IMR-90 (cell line): ENCODE measurements around the gene QRFP. TPM values are rescaled to one million over a fixed set of nuclear protein-coding genes. Genes with fewer than 3 reads are reported as not detected.

Experiments used
- ATAC-seq: fragments of 200-7000 bp; cut with Tn5 transposase; 2 replicates; pipeline ENCODE4 v1.9.1; 2020; ENCODE audit warnings: low read depth, mild to moderate bottlenecking, moderate library complexity
- BruUV-seq: library from RNA; stranded (reverse); fragments of 400-500 nt; replicated peaks from 2 replicates; lab custom pipeline; 2021; lab: Mats Ljungman, UMichigan
- CTCF ChIA-PET: fragments of 300-600 bp; formaldehyde crosslinking; extraction: SDS; loops from one replicate; lab custom pipeline; 2021; ENCODE audit warnings: antibody characterized with exemption; lab: Yijun Ruan, JAX
- POLR2A ChIA-PET: fragments of 300-600 bp; sonication (Branson Sonifier 250); formaldehyde crosslinking; loops from one replicate; lab custom pipeline; 2022; ENCODE audit warnings: antibody characterized with exemption; ENCODE audit not compliant: unreplicated experiment; lab: Charles Lee
- DNase-seq: peaks from one replicate; pipeline ENCODE4 v3.0.0; 2013
- H2AFZ ChIP-seq: replicated peaks from 2 replicates; pipeline ENCODE3; 2013; ENCODE audit warnings: low read length, mild to moderate bottlenecking; ENCODE audit not compliant: poor library complexity
- H2AK5ac ChIP-seq: 2 replicates; pipeline ENCODE4 v1.6.1; 2013; ENCODE audit warnings: low read depth, low read length, inconsistent platforms
- H2AK9ac ChIP-seq: replicated peaks from 2 replicates; pipeline ENCODE3; 2013; ENCODE audit warnings: mild to moderate bottlenecking, low read depth, low read length, moderate library complexity; ENCODE audit not compliant: poor library complexity
- H2BK120ac ChIP-seq: 2 replicates; pipeline ENCODE4 v1.6.1; 2013; ENCODE audit warnings: low read depth, low read length, inconsistent platforms
- H2BK15ac ChIP-seq: 3 replicates; pipeline ENCODE4 v1.6.1; 2013; ENCODE audit warnings: low read depth, low read length, inconsistent platforms
- H2BK20ac ChIP-seq: 2 replicates; pipeline ENCODE4 v1.6.1; 2013; ENCODE audit warnings: low read depth, mild to moderate bottlenecking, inconsistent platforms, low read length, moderate library complexity
- H2BK5ac ChIP-seq: 2 replicates; pipeline ENCODE4 v1.6.1; 2013; ENCODE audit warnings: mild to moderate bottlenecking, low read depth, low read length, inconsistent platforms; ENCODE audit not compliant: poor library complexity, severe bottlenecking
- H3K14ac ChIP-seq: replicated peaks from 2 replicates; pipeline ENCODE4 v1.6.1; 2013; ENCODE audit warnings: low read depth, low read length, inconsistent platforms
- H3K18ac ChIP-seq: 2 replicates; pipeline ENCODE4 v1.6.1; 2013; ENCODE audit warnings: low read depth, low read length, control low read depth
- H3K23ac ChIP-seq: 2 replicates; pipeline ENCODE4 v1.6.1; 2013; ENCODE audit warnings: low read depth, low read length, inconsistent platforms
- H3K27ac ChIP-seq: 2 replicates; pipeline ENCODE4 v1.5.1; 2013; ENCODE audit warnings: mild to moderate bottlenecking, control low read depth, low read length; ENCODE audit not compliant: insufficient read depth
- H3K27me3 ChIP-seq: 2 replicates; pipeline ENCODE4 v1.6.1; 2013; ENCODE audit warnings: low read length; ENCODE audit not compliant: control insufficient read depth, insufficient read depth
- H3K36me3 ChIP-seq: 2 replicates; pipeline ENCODE4 v1.6.1; 2013; ENCODE audit warnings: low read length, mixed read lengths; ENCODE audit not compliant: control insufficient read depth, insufficient read depth
- H3K4ac ChIP-seq: 2 replicates; pipeline ENCODE4 v1.6.1; 2013; ENCODE audit warnings: low read depth, low read length, inconsistent platforms
- H3K4me1 ChIP-seq: 2 replicates; pipeline ENCODE4 v1.6.1; 2013; ENCODE audit warnings: low read length, mixed read lengths; ENCODE audit not compliant: control insufficient read depth, insufficient read depth
- H3K4me2 ChIP-seq: 2 replicates; pipeline ENCODE4 v1.6.1; 2013; ENCODE audit warnings: low read depth, mild to moderate bottlenecking, control low read depth, low read length, moderate library complexity
- H3K4me3 ChIP-seq: 2 replicates; pipeline ENCODE4 v1.5.1; 2013; ENCODE audit warnings: low read depth, mild to moderate bottlenecking, control low read depth, low read length, moderate library complexity; ENCODE audit not compliant: insufficient read depth
- H3K56ac ChIP-seq: 2 replicates; pipeline ENCODE4 v1.6.1; 2013; ENCODE audit warnings: low read length, inconsistent platforms; ENCODE audit not compliant: insufficient read depth; ENCODE audit errors: extremely low read depth
- H3K79me1 ChIP-seq, 2 experiments: 2 replicates each; pipeline ENCODE4 v1.6.1; 2013; ENCODE audit warnings: low read length in 2 of 2, inconsistent platforms in 1 of 2, low read depth in 1 of 2
- H3K9ac ChIP-seq: 2 replicates; pipeline ENCODE4 v1.6.1; 2013; ENCODE audit warnings: low read depth, low read length, control low read depth
- H3K9me1 ChIP-seq: 2 replicates; pipeline ENCODE4 v1.6.1; 2013; ENCODE audit warnings: low read length, inconsistent platforms; ENCODE audit not compliant: insufficient read depth
- H3K9me3 ChIP-seq: 2 replicates; pipeline ENCODE4 v1.6.1; 2013; ENCODE audit warnings: low read length; ENCODE audit not compliant: control insufficient read depth, insufficient read depth
- H4K20me1 ChIP-seq: 2 replicates; pipeline ENCODE4 v1.6.1; 2013; ENCODE audit warnings: low read length, inconsistent platforms; ENCODE audit not compliant: insufficient read depth
- H4K5ac ChIP-seq: 2 replicates; pipeline ENCODE4 v1.6.1; 2013; ENCODE audit warnings: mild to moderate bottlenecking, low read depth, low read length, control low read depth
- H4K8ac ChIP-seq, 2 experiments: 2 replicates each; pipeline ENCODE4 v1.6.1; 2013; ENCODE audit warnings: low read depth in 2 of 2, low read length in 2 of 2, control low read depth in 1 of 2, inconsistent platforms in 1 of 2
- H4K91ac ChIP-seq: 2 replicates; pipeline ENCODE4 v1.6.1; 2013; ENCODE audit warnings: low read depth, low read length, inconsistent platforms; ENCODE audit not compliant: insufficient read depth
- BHLHE40 ChIP-seq: fragments of 150-350 bp; IDR thresholded peaks from 2 replicates; pipeline ENCODE4 v1.6.1; 2016; ENCODE audit warnings: mild to moderate bottlenecking, low read depth, low read length
- CEBPB ChIP-seq: IDR thresholded peaks from 2 replicates; pipeline ENCODE4 v1.6.1; 2012; ENCODE audit warnings: low read depth, low read length, improper control_type of control experiment
- CHD1 ChIP-seq: IDR thresholded peaks from 2 replicates; pipeline ENCODE4 v1.6.1; 2012; ENCODE audit warnings: low read depth, low read length, improper control_type of control experiment
- ELK1 ChIP-seq: fragments of 150-350 bp; IDR thresholded peaks from 2 replicates; pipeline ENCODE4 v1.6.1; 2016; ENCODE audit warnings: low read depth, mild to moderate bottlenecking, low read length, moderate library complexity, borderline replicate concordance
- FOS ChIP-seq: fragments of 150-350 bp; IDR thresholded peaks from 2 replicates; pipeline ENCODE4 v1.6.1; 2016; ENCODE audit warnings: low read depth, low read length
- MAFK ChIP-seq: IDR thresholded peaks from 2 replicates; pipeline ENCODE4 v1.6.1; 2012; ENCODE audit warnings: low read depth, low read length, improper control_type of control experiment
- MAZ ChIP-seq: IDR thresholded peaks from 2 replicates; pipeline ENCODE4 v1.6.1; 2012; ENCODE audit warnings: low read depth, mild to moderate bottlenecking, low read length, improper control_type of control experiment, moderate library complexity, borderline replicate concordance
- NFE2L2 ChIP-seq: fragments of 150-350 bp; IDR thresholded peaks from 2 replicates; pipeline ENCODE4 v1.6.1; 2016; ENCODE audit warnings: low read depth, mild to moderate bottlenecking, low read length
- POLR2A ChIP-seq: IDR thresholded peaks from 2 replicates; pipeline ENCODE4 v1.6.1; 2012; ENCODE audit warnings: mild to moderate bottlenecking, low read depth, low read length
- RAD21 ChIP-seq: IDR thresholded peaks from 2 replicates; pipeline ENCODE4 v1.6.1; 2012; ENCODE audit warnings: low read length, improper control_type of control experiment
- SMC3 ChIP-seq: fragments of 150-350 bp; IDR thresholded peaks from 2 replicates; pipeline ENCODE4 v1.6.1; 2016; ENCODE audit warnings: low read depth, mild to moderate bottlenecking, antibody characterized with exemption, low read length, moderate library complexity
- USF2 ChIP-seq: fragments of 150-350 bp; IDR thresholded peaks from 2 replicates; pipeline ENCODE4 v1.6.1; 2017; ENCODE audit warnings: mild to moderate bottlenecking, antibody characterized with exemption, low read length, low read depth
- whole genome bisulfite sequencing, 2 experiments: methylation state at CpG; one replicate each; pipeline versions ENCODE4 v1.1.5 to v1.1.7; 2013; ENCODE audit warnings: missing lambda C conversion rate in 2 of 2; ENCODE audit not compliant: insufficient read length in 1 of 2; ENCODE audit errors: extremely low coverage in 2 of 2; 5-methylcytosine and 5-hydroxymethylcytosine counted together
- dilution Hi-C: fragments of 300-500 bp; cut with HindIII; formaldehyde crosslinking; loops from one replicate; pipeline ENCODE4 v1.14.3; 2018; ENCODE audit warnings: low sequenced_read_pairs; ENCODE audit not compliant: unreplicated experiment
- in situ Hi-C: fragments of 300-500 bp; cut with MboI; formaldehyde crosslinking; loops from 3 replicates; pipeline ENCODE4 v1.14.3; 2019; ENCODE audit warnings: low sequenced_read_pairs, inconsistent platforms, mixed read lengths
- intact Hi-C: fragments of 100-400 bp; cut with micrococcal nuclease; formaldehyde crosslinking; loops from 2 replicates; pipeline ENCODE4 v1.10.0; 2022
- polyA plus RNA-seq, 3 experiments: library from polyadenylated mRNA; depleted of rRNA; stranded (reverse); fragments of >200 nt; gene quantifications; 2 replicates each; pipeline ENCODE4 v1.2.3, GENCODE V29; 2012; ENCODE audit warnings: low replicate concordance in 1 of 3
- total RNA-seq: library from RNA; depleted of rRNA; stranded (reverse); fragments of >200 nt; gene quantifications from 2 replicates; pipeline ENCODE4 v1.2.3, GENCODE V29; 2012

Gene QRFP
- total and polyA plus RNA-seq, 2 of the 4 experiments (the other 2 are of a cell fraction) = not detected

- Histone ChIP-seq H3K79me1 (no peaks in the 10 kb centered on the region), H4K20me1 (peaks cover 10% of the 10 kb centered on the region), H3K4me1 (no peaks in the 10 kb centered on the region), H3K4ac (no peak overlapping the region), H3K9ac (no peak overlapping the region), H2BK5ac (no peak overlapping the region), H3K9me1 (no peaks in the 10 kb centered on the region), H2AK9ac (peak overlapping the region; percentile 2), H4K8ac (no peak overlapping the region), H3K18ac (no peak overlapping the region), H4K91ac (no peak overlapping the region), H3K23ac (no peak overlapping the region), H3K9me3 (no peaks in the 10 kb centered on the region), H3K36me3 (peaks cover 11% of the 10 kb centered on the region), H3K27ac (no peak overlapping the region), H4K5ac (no peak overlapping the region), H3K4me2 (no peak overlapping the region), H2AFZ (peak overlapping the region; percentile 13), H3K4me3 (no peak overlapping the region), H3K14ac (no peak overlapping the region), H2BK20ac (no peak overlapping the region), H2BK120ac (no peak overlapping the region), H2AK5ac (no peak overlapping the region), H3K56ac (no peak overlapping the region), H3K27me3 (peaks cover 2% of the 10 kb centered on the region; the same call in 1 of the 2 replicates), H2BK15ac (no peak overlapping the region)
- dilution Hi-C loops (no loop called here), in situ Hi-C loops (no loop called here), intact Hi-C loops (no loop called here)
- WGBS, 2 experiments = 82% methylated on average over 10 of the region's 29 CpGs; no CpG with 5 or more reads in 1 of the 2 experiments
- ChIA-PET POLR2A (no interaction called here), CTCF (no interaction called here)
- DNase-seq (no peak), ATAC-seq (no peak)
- BruUV-seq = no TSS peak
- TF ChIP-seq SMC3 (no peak), MAFK (no peak), FOS (no peak), BHLHE40 (no peak), USF2 (no peak), MAZ (no peak), NFE2L2 (no peak), CHD1 (no peak), ELK1 (no peak), POLR2A (no peak), CEBPB (no peak), RAD21 (no peak)
Observed at GRCh38 chr9:130897848-130898551, 1.4 kb upstream of the QRFP start.
